SJCRH30 (cell line): ENCODE data around the gene MYRIP. TPM values are rescaled to one million over a fixed set of nuclear protein-coding genes. Genes with fewer than 3 reads are reported as not detected.
"Not testable (repeated sequence)": the region's sequence is repeated elsewhere in the genome, so short reads cannot be mapped to it uniquely, and the experiment has no call there.

ENCODE experiments used
- DNase-seq, 2 experiments: peaks; one replicate each; pipeline ENCODE4 v3.0.0-alpha.2; 2015 to 2020
- H3K27ac ChIP-seq: fragments of 250-450 bp; sonication (Bioruptor Pico); 2 replicates; pipeline ENCODE4 v1.5.1; 2020; ENCODE audit warnings: mild to moderate bottlenecking, moderate library complexity
- H3K27me3 ChIP-seq: fragments of 250-450 bp; sonication (Bioruptor Pico); 2 replicates; pipeline ENCODE4 v1.5.1; 2020; ENCODE audit warnings: mild to moderate bottlenecking, moderate library complexity
- H3K36me3 ChIP-seq: fragments of 250-450 bp; sonication (Bioruptor Pico); 2 replicates; pipeline ENCODE4 v1.5.1; 2020; ENCODE audit warnings: mild to moderate bottlenecking, moderate library complexity
- H3K4me1 ChIP-seq: fragments of 250-450 bp; sonication (Bioruptor Pico); 2 replicates; pipeline ENCODE4 v1.5.1; 2020; ENCODE audit warnings: mild to moderate bottlenecking, moderate library complexity
- H3K4me3 ChIP-seq: fragments of 250-450 bp; sonication (Bioruptor Pico); 2 replicates; pipeline ENCODE4 v1.5.1; 2020; ENCODE audit warnings: mild to moderate bottlenecking, moderate library complexity
- H3K9me3 ChIP-seq: fragments of 250-450 bp; sonication (Bioruptor Pico); replicated peaks from 2 replicates; pipeline ENCODE4 v1.5.1; 2020; ENCODE audit warnings: mild to moderate bottlenecking, moderate library complexity
- total RNA-seq: library from RNA; depleted of rRNA; stranded (reverse); fragments of >200 nt; shearing (Covaris generic); gene quantifications from 2 replicates; pipeline ENCODE4 v1.2.3, GENCODE V29; 2014

Gene MYRIP
- total RNA-seq, 1 experiment from 2014 or later, result not detected

GRCh38 chr3:40281995-40282394 lies 472.6 kb downstream of the MYRIP start:
- H3K27ac ChIP-seq, result no peak overlapping the region
- H3K36me3 ChIP-seq, result no peaks in the 10 kb centered on the region
- H3K27me3 ChIP-seq, result no peaks in the 10 kb centered on the region
- no peaks in the 10 kb centered on the region for H3K9me3 ChIP-seq
- DNase-seq, result no peak
- H3K4me3 ChIP-seq, result no peak overlapping the region
- H3K4me1 ChIP-seq, result no peaks in the 10 kb centered on the region

GRCh38 chr3:40283057-40283456 lies 473.6 kb downstream of the MYRIP start:
- H3K4me3 ChIP-seq, H3K4me1 ChIP-seq, H3K36me3 ChIP-seq, H3K27ac ChIP-seq, H3K27me3 ChIP-seq, H3K9me3 ChIP-seq, DNase-seq: not testable (repeated sequence)

GRCh38 chr3:40287248-40287647 lies 477.8 kb downstream of the MYRIP start:
- DNase-seq, result no peak
- Histone ChIP-seq H3K4me1 (no peaks in the 10 kb centered on the region), H3K36me3 (no peaks in the 10 kb centered on the region), H3K9me3 (no peaks in the 10 kb centered on the region), H3K4me3 (no peak overlapping the region), H3K27ac (no peak overlapping the region), H3K27me3 (no peaks in the 10 kb centered on the region)

GRCh38 chr3:40290396-40290795 lies 481.0 kb downstream of the MYRIP start:
- Histone ChIP-seq H3K27ac (no peak overlapping the region), H3K27me3 (no peaks in the 10 kb centered on the region), H3K9me3 (no peaks in the 10 kb centered on the region), H3K36me3 (no peaks in the 10 kb centered on the region), H3K4me1 (no peaks in the 10 kb centered on the region), H3K4me3 (no peak overlapping the region)
- DNase-seq, result no peak

GRCh38 chr3:40291471-40291870 lies 482.1 kb downstream of the MYRIP start:
- DNase-seq, result no peak
- Histone ChIP-seq H3K9me3 (no peaks in the 10 kb centered on the region), H3K4me1 (no peaks in the 10 kb centered on the region), H3K4me3 (no peak overlapping the region), H3K27me3 (no peaks in the 10 kb centered on the region), H3K27ac (no peak overlapping the region), H3K36me3 (no peaks in the 10 kb centered on the region)

- H3K9me3 ChIP-seq, result no peaks in the 10 kb centered on the region
- H3K4me3 ChIP-seq, result no peak overlapping the region
- DNase-seq, result no peak
- no peaks in the 10 kb centered on the region for H3K27me3 ChIP-seq
- H3K27ac ChIP-seq, result no peak overlapping the region
- no peaks in the 10 kb centered on the region for H3K4me1 ChIP-seq
- no peaks in the 10 kb centered on the region for H3K36me3 ChIP-seq
Observed at GRCh38 chr3:40292637-40293349, 483.4 kb downstream of the MYRIP start.

- Histone ChIP-seq H3K4me1 (no peaks in the 10 kb centered on the region), H3K9me3 (no peaks in the 10 kb centered on the region), H3K27ac (no peak overlapping the region), H3K4me3 (no peak overlapping the region), H3K36me3 (no peaks in the 10 kb centered on the region), H3K27me3 (no peaks in the 10 kb centered on the region)
- no peak for DNase-seq
Observed at GRCh38 chr3:40294434-40294833, 485.0 kb downstream of the MYRIP start.

- H3K27ac ChIP-seq, result no peak overlapping the region
- no peaks in the 10 kb centered on the region for H3K27me3 ChIP-seq
- H3K4me3 ChIP-seq, result no peak overlapping the region
- DNase-seq, result no peak
- H3K4me1 ChIP-seq, result no peaks in the 10 kb centered on the region
- H3K36me3 ChIP-seq, result no peaks in the 10 kb centered on the region
- H3K9me3 ChIP-seq, result no peaks in the 10 kb centered on the region
Observed at GRCh38 chr3:40298075-40298474, 488.7 kb downstream of the MYRIP start.

- Histone ChIP-seq H3K36me3 (no peaks in the 10 kb centered on the region), H3K27me3 (no peaks in the 10 kb centered on the region), H3K9me3 (no peaks in the 10 kb centered on the region), H3K4me1 (no peaks in the 10 kb centered on the region), H3K27ac (no peak overlapping the region), H3K4me3 (no peak overlapping the region)
- DNase-seq, result no peak
Observed at GRCh38 chr3:40299130-40299720, 489.8 kb downstream of the MYRIP start.

GRCh38 chr3:40299721-40300335 lies 490.4 kb downstream of the MYRIP start:
- H3K4me1 ChIP-seq, result no peaks in the 10 kb centered on the region
- DNase-seq, result no peak
- no peak overlapping the region for H3K27ac ChIP-seq
- H3K27me3 ChIP-seq, result no peaks in the 10 kb centered on the region
- H3K4me3 ChIP-seq, result no peak overlapping the region
- no peaks in the 10 kb centered on the region for H3K9me3 ChIP-seq
- H3K36me3 ChIP-seq, result no peaks in the 10 kb centered on the region

GRCh38 chr3:40302784-40303183 lies 493.4 kb downstream of the MYRIP start:
- H3K9me3 ChIP-seq, result no peaks in the 10 kb centered on the region
- H3K4me1 ChIP-seq, result no peaks in the 10 kb centered on the region
- H3K4me3 ChIP-seq, result no peak overlapping the region
- H3K27me3 ChIP-seq, result no peaks in the 10 kb centered on the region
- DNase-seq, result no peak
- no peaks in the 10 kb centered on the region for H3K36me3 ChIP-seq
- no peak overlapping the region for H3K27ac ChIP-seq

- no peak overlapping the region for H3K27ac ChIP-seq
- no peaks in the 10 kb centered on the region for H3K36me3 ChIP-seq
- H3K27me3 ChIP-seq, result no peaks in the 10 kb centered on the region
- H3K4me3 ChIP-seq, result no peak overlapping the region
- no peaks in the 10 kb centered on the region for H3K9me3 ChIP-seq
- no peaks in the 10 kb centered on the region for H3K4me1 ChIP-seq
- peak in 1 of 2 experiments; percentile 17 for DNase-seq
Observed at GRCh38 chr3:40304352-40304751, 494.9 kb downstream of the MYRIP start.

GRCh38 chr3:40306336-40306735 lies 496.9 kb downstream of the MYRIP start:
- no peak overlapping the region for H3K4me3 ChIP-seq
- no peaks in the 10 kb centered on the region for H3K9me3 ChIP-seq
- H3K36me3 ChIP-seq, result peaks cover 7% of the 10 kb centered on the region
- H3K27ac ChIP-seq, result no peak overlapping the region
- DNase-seq, result peak; percentile 5 to 33
- H3K4me1 ChIP-seq, result no peaks in the 10 kb centered on the region
- H3K27me3 ChIP-seq, result no peaks in the 10 kb centered on the region

GRCh38 chr3:40307176-40307575 lies 497.8 kb downstream of the MYRIP start:
- peaks cover 16% of the 10 kb centered on the region for H3K36me3 ChIP-seq
- no peak for DNase-seq
- no peaks in the 10 kb centered on the region for H3K9me3 ChIP-seq
- H3K4me3 ChIP-seq, result no peak overlapping the region
- H3K4me1 ChIP-seq, result no peaks in the 10 kb centered on the region
- no peaks in the 10 kb centered on the region for H3K27me3 ChIP-seq
- no peak overlapping the region for H3K27ac ChIP-seq

- H3K36me3 ChIP-seq, result peaks cover 28% of the 10 kb centered on the region
- no peaks in the 10 kb centered on the region for H3K27me3 ChIP-seq
- H3K9me3 ChIP-seq, result no peaks in the 10 kb centered on the region
- H3K27ac ChIP-seq, result peak overlapping the region; percentile 94; the same call in 1 of the 2 replicates
- DNase-seq, result no peak
- peak overlapping the region; percentile 95 for H3K4me3 ChIP-seq
- no peaks in the 10 kb centered on the region for H3K4me1 ChIP-seq
Observed at GRCh38 chr3:40308725-40309417, 499.5 kb downstream of the MYRIP start.
